GM23248 (cell line): ENCODE measurements around the gene SRD5A3. TPM values are rescaled to one million over a fixed set of nuclear protein-coding genes. Genes with fewer than 3 reads are reported as not detected.

Experiments
- DNase-seq: peaks from one replicate; pipeline ENCODE4 v3.0.0-alpha.2; 2015
- H2AFZ ChIP-seq: fragments of 200-600 bp; sonication (generic); 2 replicates; pipeline ENCODE4 v1.6.1; 2016; ENCODE audit warnings: antibody characterized with exemption
- H3F3A ChIP-seq: fragments of 200-600 bp; sonication (generic); 2 replicates; pipeline ENCODE4 v1.6.1; 2016; ENCODE audit warnings: mild to moderate bottlenecking, antibody characterized with exemption, mixed run types; ENCODE audit not compliant: insufficient read depth
- H3K27ac ChIP-seq: fragments of 200-600 bp; sonication (generic); 2 replicates; pipeline ENCODE4 v1.5.1; 2016; ENCODE audit warnings: mild to moderate bottlenecking
- H3K27me3 ChIP-seq: fragments of 200-600 bp; sonication (generic); replicated peaks from 2 replicates; pipeline ENCODE4 v1.6.1; 2016; ENCODE audit warnings: mild to moderate bottlenecking; ENCODE audit not compliant: insufficient read depth
- H3K36me3 ChIP-seq: fragments of 200-600 bp; sonication (generic); 2 replicates; pipeline ENCODE4 v1.6.1; 2016; ENCODE audit warnings: low read depth, mild to moderate bottlenecking
- H3K4me1 ChIP-seq: fragments of 200-600 bp; sonication (generic); 2 replicates; pipeline ENCODE4 v1.6.1; 2016; ENCODE audit warnings: mild to moderate bottlenecking; ENCODE audit not compliant: insufficient read depth
- H3K4me2 ChIP-seq: fragments of 200-600 bp; sonication (generic); one replicate; pipeline ENCODE4 v1.6.1; 2016; ENCODE audit warnings: mild to moderate bottlenecking; ENCODE audit not compliant: unreplicated experiment
- H3K4me3 ChIP-seq: fragments of 200-600 bp; sonication (generic); 2 replicates; pipeline ENCODE4 v1.5.1; 2016; ENCODE audit warnings: mild to moderate bottlenecking
- H3K79me2 ChIP-seq: fragments of 200-600 bp; sonication (generic); 2 replicates; pipeline ENCODE4 v1.6.1; 2016; ENCODE audit warnings: mild to moderate bottlenecking; ENCODE audit not compliant: insufficient read depth
- H3K9ac ChIP-seq: fragments of 200-600 bp; sonication (generic); 2 replicates; pipeline ENCODE4 v1.6.1; 2016; ENCODE audit warnings: mild to moderate bottlenecking
- H3K9me2 ChIP-seq: fragments of 200-600 bp; sonication (generic); 2 replicates; pipeline ENCODE4 v1.6.1; 2016; ENCODE audit warnings: mixed run types, mild to moderate bottlenecking, moderate library complexity; ENCODE audit not compliant: insufficient read depth
- H3K9me3 ChIP-seq: fragments of 200-600 bp; sonication (generic); one replicate; pipeline ENCODE4 v1.6.1; 2017; ENCODE audit warnings: low read depth
- H4K20me1 ChIP-seq: fragments of 200-600 bp; sonication (generic); 2 replicates; pipeline ENCODE4 v1.6.0; 2016; ENCODE audit not compliant: insufficient read depth
- EZH2 ChIP-seq: fragments of 200-600 bp; sonication (generic); IDR thresholded peaks from 2 replicates; pipeline ENCODE4 v1.6.1; 2018; ENCODE audit warnings: antibody characterized with exemption, mild to moderate bottlenecking; ENCODE audit not compliant: insufficient read depth, poor library complexity, severe bottlenecking
- EZH2phosphoT487 ChIP-seq: fragments of 200-600 bp; sonication (generic); IDR thresholded peaks from 2 replicates; pipeline ENCODE4 v1.6.1; 2018; ENCODE audit warnings: antibody characterized with exemption, moderate library complexity, mild to moderate bottlenecking, low read depth; ENCODE audit not compliant: insufficient read depth
- WGBS, 2 experiments: methylation state at CpG; one replicate each; pipeline ENCODE4 v1.1.6; 2015 to 2017; ENCODE audit warnings: low lambda C conversion rate in 2 of 2, low coverage in 1 of 2; ENCODE audit errors: missing lambda C conversion rate in 2 of 2; 5-methylcytosine and 5-hydroxymethylcytosine counted together
- in situ Hi-C: fragments of 300-500 bp; cut with MboI; formaldehyde crosslinking; loops from 2 replicates; pipeline ENCODE4 v1.15.0; 2020
- polyA plus RNA-seq: library from polyadenylated mRNA; unstranded; fragments of >200 nt; fragmentation: Nextera tagmentation; extraction: Ambion mirVana; gene quantifications from 2 replicates; pipeline ENCODE4 v1.2.1, GENCODE V29; 2016
- total RNA-seq: library from RNA; depleted of rRNA; stranded (reverse); fragments of >200 nt; shearing (Covaris generic); gene quantifications from 2 replicates; pipeline ENCODE4 v1.2.3, GENCODE V29; 2014

The SRD5A3 gene
- total and polyA plus RNA-seq, 2 experiments from 2014 or later: 20.6 to 54.2 TPM

DNA sequence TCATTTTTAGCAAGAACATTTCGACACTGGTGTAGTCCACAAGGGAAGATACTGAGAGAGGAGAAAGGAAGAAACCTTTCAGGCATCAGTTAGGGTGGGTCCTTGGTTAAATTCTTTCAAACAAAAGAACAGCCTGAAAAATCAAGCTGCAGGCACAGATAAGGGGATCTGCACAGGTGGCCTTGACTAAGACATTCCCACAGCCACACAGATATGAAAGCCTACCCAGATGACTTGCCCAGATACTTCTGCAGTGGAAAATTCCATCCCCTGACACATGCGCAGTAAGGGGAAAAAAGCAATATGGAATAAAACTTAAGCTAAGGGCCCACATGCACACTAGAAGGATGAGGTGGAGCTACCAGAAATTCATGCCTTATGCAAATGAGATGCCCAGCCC lies 40.8 kb downstream of the SRD5A3 start:
- DNase-seq: no peak
- Histone ChIP-seq H3K4me1 (no peaks in the 10 kb centered on the region), H3K79me2 (no peaks in the 10 kb centered on the region), H2AFZ (no peak overlapping the region), H4K20me1 (no peaks in the 10 kb centered on the region), H3K4me2 (no peak overlapping the region), H3K4me3 (no peak overlapping the region), H3K27ac (no peak overlapping the region), H3K36me3 (no peaks in the 10 kb centered on the region), H3K27me3 (no peaks in the 10 kb centered on the region), H3F3A (0 out of 2 replicates have a peak, but pooled peaks cover 3% of the 10 kb centered on the region), H3K9me2 (no peaks in the 10 kb centered on the region), H3K9ac (no peak overlapping the region), H3K9me3 (no peaks in the 10 kb centered on the region)
- WGBS, 2 experiments: 92 to 100% methylated on average over 2 of the region's 2 CpGs
- TF ChIP-seq EZH2phosphoT487 (no peak), EZH2 (no peak)
- in situ Hi-C loops: no loop called here

DNA sequence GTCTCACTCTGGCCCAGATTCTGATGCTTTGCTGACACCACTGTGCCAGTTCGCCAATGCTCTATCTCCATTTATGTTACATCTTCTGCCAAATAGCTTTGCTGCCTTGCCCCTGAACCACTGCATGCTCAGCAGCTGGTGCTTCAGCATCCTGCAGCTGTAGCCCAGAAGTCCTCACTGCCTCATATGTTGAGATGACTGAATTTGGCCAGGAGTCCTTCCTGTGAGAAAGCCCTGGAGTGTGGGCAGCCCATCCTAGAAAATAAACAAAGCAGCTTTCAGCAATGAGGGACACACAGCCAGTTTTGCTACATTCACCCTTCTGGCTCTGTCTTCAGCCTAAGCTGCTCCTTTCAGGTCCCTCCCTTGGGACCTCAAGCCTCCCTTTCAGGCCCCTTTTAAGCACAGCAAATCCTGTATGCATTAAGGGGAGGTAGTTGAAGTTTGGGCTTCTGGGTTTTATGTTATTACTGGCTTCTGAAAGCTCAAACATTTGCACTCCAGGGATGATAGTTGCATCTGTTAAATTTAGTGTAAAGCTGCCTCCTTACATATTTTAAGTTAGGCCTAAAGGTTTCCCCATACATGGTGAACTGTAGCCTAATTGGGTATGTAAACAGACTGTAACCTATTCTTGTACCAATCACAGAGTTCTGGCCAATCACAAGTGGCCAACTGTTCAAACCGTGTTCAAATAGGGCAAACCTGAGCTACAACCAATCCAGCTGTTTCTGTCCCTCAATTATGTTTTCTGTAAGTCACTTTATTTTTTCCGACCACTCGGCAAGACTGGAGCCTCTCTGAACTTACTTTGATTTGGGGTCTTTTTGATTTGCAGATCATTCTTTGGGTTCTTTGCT lies 47.6 kb downstream of the SRD5A3 start:
- in situ Hi-C loops: no loop called here
- Histone ChIP-seq H3K9ac (peak overlapping the region; percentile 18), H3K9me3 (no peaks in the 10 kb centered on the region), H3K79me2 (peaks cover 29% of the 10 kb centered on the region), H3K4me2 (no peak overlapping the region), H3K4me3 (no peak overlapping the region), H3K27ac (peak overlapping the region; percentile 44), H4K20me1 (peaks cover 6% of the 10 kb centered on the region; the same call in 1 of the 2 replicates), H2AFZ (no peak overlapping the region), H3K27me3 (no peaks in the 10 kb centered on the region), H3K9me2 (no peaks in the 10 kb centered on the region), H3K36me3 (peaks cover 5% of the 10 kb centered on the region; the same call in 1 of the 2 replicates), H3F3A (peaks cover 43% of the 10 kb centered on the region), H3K4me1 (peaks cover 4% of the 10 kb centered on the region; the same call in 1 of the 2 replicates)
- DNase-seq: peak; percentile 69
- TF ChIP-seq EZH2 (no peak), EZH2phosphoT487 (no peak)
- 88 to 91% methylated on average over 4 of the region's 4 CpGs for WGBS, 2 experiments

GRCh38 chr4:55395218-55395528 lies 49.1 kb downstream of the SRD5A3 start:
- Histone ChIP-seq H3K9me2 (no peaks in the 10 kb centered on the region), H4K20me1 (peaks cover 15% of the 10 kb centered on the region), H3K36me3 (peaks cover 5% of the 10 kb centered on the region; the same call in 1 of the 2 replicates), H3K9me3 (no peaks in the 10 kb centered on the region), H3K9ac (peak overlapping the region; percentile 98), H3K79me2 (peaks cover 42% of the 10 kb centered on the region), H3K27me3 (no peaks in the 10 kb centered on the region), H3K4me2 (peak overlapping the region; percentile 87), H3K4me1 (peaks cover 15% of the 10 kb centered on the region), H3F3A (peaks cover 53% of the 10 kb centered on the region), H3K27ac (peak overlapping the region; percentile 84), H3K4me3 (peak overlapping the region; percentile 89), H2AFZ (peak overlapping the region; percentile 84)
- in situ Hi-C loops: no loop called here
- no peak for TF ChIP-seq EZH2phosphoT487
- no peak for TF ChIP-seq EZH2
- 1 to 3% methylated on average over 4 of the region's 4 CpGs for WGBS, 2 experiments
- DNase-seq: no peak

GRCh38 chr4:55395529-55396307 lies 49.7 kb downstream of the SRD5A3 start, which contains the start of gene TMEM165:
TSS of gene TMEM165 (plus strand) at chr4:55395957. CDS start at chr4:55396190, 233 bp downstream.
- H3K36me3 ChIP-seq: peaks cover 5% of the 10 kb centered on the region; the same call in 1 of the 2 replicates
- peak within 1 kb of the TSS; percentile 89 for H3K4me3 ChIP-seq
- H2AFZ ChIP-seq: peak within 1 kb of the TSS; percentile 84
- 1 to 2% methylated on average over 55 to 83 of the region's 95 CpGs for WGBS, 2 experiments
- in situ Hi-C loops: no loop called here
- H3K4me1 ChIP-seq: peaks cover 15% of the 10 kb centered on the region
- no peak for TF ChIP-seq EZH2
- no peak for TF ChIP-seq EZH2phosphoT487
- H3K9me3 ChIP-seq: no peaks in the 10 kb centered on the region
- H3K27me3 ChIP-seq: no peaks in the 10 kb centered on the region
- peak within 1 kb of the TSS; percentile 84 for H3K27ac ChIP-seq
- no peaks in the 10 kb centered on the region for H3K9me2 ChIP-seq
- peak within 1 kb of the TSS; percentile 100 for H3K4me2 ChIP-seq
- H4K20me1 ChIP-seq: peaks cover 17% of the 10 kb centered on the region
- H3K79me2 ChIP-seq: peaks cover 46% of the 10 kb centered on the region
- peaks cover 53% of the 10 kb centered on the region for H3F3A ChIP-seq
- peak; percentile 97 for DNase-seq
- H3K9ac ChIP-seq: peak within 1 kb of the TSS; percentile 98
